Mucosa of rectum (tissue), 2 donors: Measurements from ENCODE around the gene DHRS11.

Experiments used
- H3K27ac ChIP-seq, 2 donors: one replicate each; pipeline ENCODE4 v1.7.0; 2013; ENCODE audit warnings: inconsistent platforms in 2 of 2, low read depth in 2 of 2, low read length in 2 of 2
- H3K27me3 ChIP-seq, 2 donors: one replicate each; pipeline ENCODE4 v1.7.0; 2013; ENCODE audit warnings: low read length in 2 of 2; ENCODE audit not compliant: control insufficient read depth in 2 of 2, insufficient read depth in 2 of 2
- H3K36me3 ChIP-seq, 2 donors: one replicate each; pipeline ENCODE4 v1.7.0; 2013; ENCODE audit warnings: low read length in 2 of 2; ENCODE audit not compliant: control insufficient read depth in 2 of 2, insufficient read depth in 2 of 2
- H3K4me1 ChIP-seq, 2 donors: one replicate each; pipeline ENCODE4 v1.7.0; 2013; ENCODE audit warnings: low read length in 2 of 2, mild to moderate bottlenecking in 1 of 2; ENCODE audit not compliant: control insufficient read depth in 2 of 2, insufficient read depth in 2 of 2
- H3K4me3 ChIP-seq, 2 donors: one replicate each; pipeline ENCODE4 v1.7.0; 2013; ENCODE audit warnings: low read length in 2 of 2
- H3K9ac ChIP-seq, 2 donors: one replicate each; pipeline ENCODE4 v1.7.0; 2013; ENCODE audit warnings: low read length in 2 of 2, low read depth in 1 of 2, mild to moderate bottlenecking in 1 of 2
- H3K9me3 ChIP-seq, 2 donors: one replicate each; pipeline ENCODE4 v1.7.0; 2013; ENCODE audit warnings: low read length in 2 of 2; ENCODE audit not compliant: control insufficient read depth in 2 of 2
- donor health status: healthy.
- donor health status: Normal muscosa, but diverticular disease.

Gene DHRS11

GRCh38 chr17:36550491-36551417 lies 40.9 kb upstream of the DHRS11 start:
- Histone ChIP-seq H3K27ac (peak overlapping the region; percentile 2 to 35), H3K4me1 (peaks cover 22 to 32% of the 10 kb centered on the region in 2 donors), H3K9ac (no peak overlapping the region), H3K36me3 (peaks cover 7% of the 10 kb centered on the region in 2 donors), H3K27me3 (no peaks in the 10 kb centered on the region), H3K9me3 (no peaks in the 10 kb centered on the region), H3K4me3 (no peak overlapping the region)

GRCh38 chr17:36553459-36553858 lies 38.2 kb upstream of the DHRS11 start:
- H3K36me3 ChIP-seq = peaks cover 20 to 25% of the 10 kb centered on the region in 2 donors
- H3K4me3 ChIP-seq = no peak overlapping the region
- no peak overlapping the region for H3K27ac ChIP-seq
- H3K9ac ChIP-seq = no peak overlapping the region
- no peaks in the 10 kb centered on the region for H3K27me3 ChIP-seq
- no peaks in the 10 kb centered on the region for H3K9me3 ChIP-seq
- peaks cover 9 to 11% of the 10 kb centered on the region in 2 donors for H3K4me1 ChIP-seq

- no peak overlapping the region for H3K27ac ChIP-seq
- H3K9me3 ChIP-seq = no peaks in the 10 kb centered on the region
- no peaks in the 10 kb centered on the region for H3K4me1 ChIP-seq
- H3K27me3 ChIP-seq = no peaks in the 10 kb centered on the region
- no peak overlapping the region for H3K9ac ChIP-seq
- H3K4me3 ChIP-seq = no peak overlapping the region
- peaks cover 42 to 60% of the 10 kb centered on the region in 2 donors for H3K36me3 ChIP-seq
These were observed 25.6 kb upstream of the DHRS11 start for GRCh38 chr17:36566081-36566480.

GRCh38 chr17:36575028-36575427 lies 16.7 kb upstream of the DHRS11 start:
- H3K4me3 ChIP-seq = no peak overlapping the region
- H3K9me3 ChIP-seq = no peaks in the 10 kb centered on the region
- no peaks in the 10 kb centered on the region for H3K4me1 ChIP-seq
- no peak overlapping the region for H3K9ac ChIP-seq
- H3K36me3 ChIP-seq = peaks cover 48 to 49% of the 10 kb centered on the region in 2 donors
- H3K27me3 ChIP-seq = no peaks in the 10 kb centered on the region
- H3K27ac ChIP-seq = no peak overlapping the region

- no peak overlapping the region for H3K4me3 ChIP-seq
- peaks cover 53 to 55% of the 10 kb centered on the region in 2 donors for H3K36me3 ChIP-seq
- no peaks in the 10 kb centered on the region for H3K9me3 ChIP-seq
- no peaks in the 10 kb centered on the region for H3K27me3 ChIP-seq
- no peaks in the 10 kb centered on the region for H3K4me1 ChIP-seq
- no peak overlapping the region for H3K27ac ChIP-seq
- no peak overlapping the region for H3K9ac ChIP-seq
These were observed 14.9 kb upstream of the DHRS11 start for GRCh38 chr17:36576793-36577192.

- Histone ChIP-seq H3K9ac (no peak overlapping the region), H3K4me3 (no peak overlapping the region), H3K36me3 (peaks cover 53 to 56% of the 10 kb centered on the region in 2 donors), H3K27ac (no peak overlapping the region), H3K27me3 (no peaks in the 10 kb centered on the region), H3K4me1 (no peaks in the 10 kb centered on the region), H3K9me3 (no peaks in the 10 kb centered on the region)
These were observed 13.0 kb upstream of the DHRS11 start for GRCh38 chr17:36578671-36579070.

- Histone ChIP-seq H3K4me3 (no peak overlapping the region), H3K27me3 (no peaks in the 10 kb centered on the region), H3K4me1 (no peaks in the 10 kb centered on the region), H3K9ac (no peak overlapping the region), H3K9me3 (no peaks in the 10 kb centered on the region), H3K27ac (no peak overlapping the region), H3K36me3 (peaks cover 65 to 68% of the 10 kb centered on the region in 2 donors)
These were observed 7.9 kb upstream of the DHRS11 start for GRCh38 chr17:36583787-36584186.

- H3K9ac ChIP-seq = no peak overlapping the region
- H3K4me1 ChIP-seq = peaks cover under 1 to 2% of the 10 kb centered on the region in 2 donors
- no peaks in the 10 kb centered on the region for H3K9me3 ChIP-seq
- no peak overlapping the region for H3K27ac ChIP-seq
- no peaks in the 10 kb centered on the region for H3K27me3 ChIP-seq
- H3K36me3 ChIP-seq = peaks cover 59 to 68% of the 10 kb centered on the region in 2 donors
- H3K4me3 ChIP-seq = no peak overlapping the region
These were observed 5.5 kb upstream of the DHRS11 start for GRCh38 chr17:36586138-36586537.

- peaks cover 22 to 28% of the 10 kb centered on the region in 2 donors for H3K4me1 ChIP-seq
- no peaks in the 10 kb centered on the region for H3K27me3 ChIP-seq
- no peak overlapping the region for H3K4me3 ChIP-seq
- H3K27ac ChIP-seq = no peak overlapping the region
- peaks cover 33 to 45% of the 10 kb centered on the region in 2 donors for H3K36me3 ChIP-seq
- H3K9ac ChIP-seq = no peak overlapping the region
- H3K9me3 ChIP-seq = no peaks in the 10 kb centered on the region
These were observed 1.6 kb upstream of the DHRS11 start for GRCh38 chr17:36590082-36590481.

- Histone ChIP-seq H3K4me1 (peaks cover 24 to 45% of the 10 kb centered on the region in 2 donors), H3K27me3 (no peaks in the 10 kb centered on the region), H3K9ac (peak overlapping the region; percentile 83 to 90), H3K4me3 (peak overlapping the region; percentile 78 to 84), H3K9me3 (no peaks in the 10 kb centered on the region), H3K27ac (peak overlapping the region; percentile 90), H3K36me3 (peaks cover 19 to 31% of the 10 kb centered on the region in 2 donors)
These were observed 637 bp downstream of the DHRS11 start for GRCh38 chr17:36592316-36592715.
